HCT116 (cell line): ENCODE data around the gene PPIC. TPM values are rescaled to one million over a fixed set of nuclear protein-coding genes. Genes with fewer than 3 reads are reported as not detected.

Experiments
- ATAC-seq: fragments of 200-7000 bp; cut with Tn5 transposase; 2 replicates; pipeline ENCODE4 v1.9.1; 2020; ENCODE audit warnings: mild to moderate bottlenecking, moderate library complexity
- BruUV-seq: library from RNA; stranded (reverse); fragments of 400-500 nt; replicated peaks from 2 replicates; lab custom pipeline; 2021; lab: Mats Ljungman, UMichigan
- CTCF ChIA-PET: fragments of 300-600 bp; sonication (Branson Sonifier 250); formaldehyde crosslinking; loops from one replicate; lab custom pipeline; 2021; ENCODE audit warnings: antibody characterized with exemption; lab: Charles Lee
- POLR2A ChIA-PET: fragments of 300-600, 350-600 bp; sonication (Branson Sonifier 250); formaldehyde crosslinking; loops from one replicate; lab custom pipeline; 2021; ENCODE audit warnings: antibody characterized with exemption; lab: Charles Lee
- RAD21 ChIA-PET, 2 experiments: fragments of 300-600 bp; sonication (Branson Sonifier 250); formaldehyde crosslinking; loops; one replicate each; lab custom pipeline; 2023; ENCODE audit warnings: low total read pairs in 2 of 2; ENCODE audit not compliant: uncharacterized antibody in 2 of 2, unreplicated experiment in 2 of 2, low non-redundant PET in 1 of 2; lab: Charles Lee
- DNase-seq: peaks from one replicate; pipeline ENCODE4 v3.0.0-alpha.2; 2010; ENCODE audit warnings: low read depth, low spot score
- H2AFZ ChIP-seq: fragments of 200-600 bp; shearing (Covaris generic), sonication (generic); 2 replicates; pipeline ENCODE4 v1.6.1; 2017; ENCODE audit warnings: low read depth, mixed run types, mixed read lengths, antibody characterized with exemption, low read length; ENCODE audit not compliant: poor library complexity, severe bottlenecking
- H3K27ac ChIP-seq: 2 replicates; pipeline ENCODE4 v1.5.1; 2012; ENCODE audit warnings: low read depth, low read length
- H3K27me3 ChIP-seq: fragments of 200-600 bp; sonication (generic); 2 replicates; pipeline ENCODE4 v1.6.1; 2016; ENCODE audit warnings: mixed run types, low read length, mixed read lengths; ENCODE audit not compliant: insufficient read depth
- H3K36me3 ChIP-seq, 2 experiments: fragments of 200-500 bp in 1 of 2; fragments of 200-600 bp in 1 of 2; sonication (Bioruptor generic) in 1 of 2; sonication (generic) in 1 of 2; 2 replicates each; pipeline versions ENCODE4 v1.5.1 to v1.6.1; 2014 to 2016; ENCODE audit warnings: low read length in 2 of 2, inconsistent platforms in 1 of 2, mixed read lengths in 1 of 2, mixed run types in 1 of 2; ENCODE audit not compliant: insufficient read depth in 2 of 2, control insufficient read depth in 1 of 2
- H3K4me1 ChIP-seq, 2 experiments: fragments of 200-600 bp in 1 of 2; sonication (generic) in 1 of 2; 2 replicates each; pipeline versions ENCODE4 v1.5.1 to v1.6.1; 2012 to 2017; ENCODE audit warnings: low read length in 2 of 2, inconsistent platforms in 1 of 2, mild to moderate bottlenecking in 1 of 2, mixed read lengths in 1 of 2, mixed run types in 1 of 2, moderate library complexity in 1 of 2; ENCODE audit not compliant: insufficient read depth in 2 of 2, control insufficient read depth in 1 of 2
- H3K4me2 ChIP-seq: fragments of 200-600 bp; sonication (generic); 2 replicates; pipeline ENCODE4 v1.6.1; 2017; ENCODE audit warnings: mixed run types, low read length, mixed read lengths
- H3K4me3 ChIP-seq, 2 experiments: fragments of 200-600 bp in 1 of 2; sonication (generic) in 1 of 2; replicated peaks in 1 of 2; 2 replicates each; pipeline ENCODE4 v1.5.1; 2011 to 2016; ENCODE audit warnings: low read length in 2 of 2, control low read depth in 1 of 2, low read depth in 1 of 2, mild to moderate bottlenecking in 1 of 2, mixed read lengths in 1 of 2, mixed run types in 1 of 2
- H3K79me2 ChIP-seq: fragments of 200-600 bp; sonication (generic); 2 replicates; pipeline ENCODE4 v1.6.1; 2017; ENCODE audit warnings: mild to moderate bottlenecking, mixed run types, low read length, moderate library complexity, mixed read lengths; ENCODE audit not compliant: insufficient read depth
- H3K9ac ChIP-seq: fragments of 200-600 bp; sonication (generic); 2 replicates; pipeline ENCODE4 v1.6.1; 2016; ENCODE audit warnings: low read length, mixed read lengths
- H3K9me2 ChIP-seq: fragments of 200-600 bp; sonication (generic), shearing (Covaris generic); 2 replicates; pipeline ENCODE4 v1.6.1; 2017; ENCODE audit warnings: mixed run types, mild to moderate bottlenecking, moderate library complexity; ENCODE audit not compliant: insufficient read depth
- H3K9me3 ChIP-seq, 2 experiments: fragments of 200-500 bp in 1 of 2; fragments of 200-600 bp in 1 of 2; sonication (Bioruptor generic) in 1 of 2; sonication (generic) in 1 of 2; 2 replicates each; pipeline ENCODE4 v1.6.1; 2014 to 2017; ENCODE audit warnings: low read length in 2 of 2, mixed read lengths in 2 of 2, inconsistent platforms in 1 of 2, low read depth in 1 of 2, mild to moderate bottlenecking in 1 of 2, mixed run types in 1 of 2, moderate library complexity in 1 of 2; ENCODE audit not compliant: control insufficient read depth in 1 of 2, insufficient read depth in 1 of 2
- H4K20me1 ChIP-seq: fragments of 200-600 bp; sonication (generic), shearing (Covaris generic); 2 replicates; pipeline ENCODE4 v1.6.1; 2017; ENCODE audit warnings: mixed run types, mild to moderate bottlenecking, moderate library complexity; ENCODE audit not compliant: insufficient read depth
- CBX3 ChIP-seq: IDR thresholded peaks from 2 replicates; pipeline ENCODE4 v1.6.1; 2012; ENCODE audit warnings: low read depth
- CEBPB ChIP-seq: IDR thresholded peaks from 2 replicates; pipeline ENCODE4 v1.6.1; 2012; ENCODE audit warnings: low read depth
- EGR1 ChIP-seq: IDR thresholded peaks from 2 replicates; pipeline ENCODE4 v1.6.1; 2012; ENCODE audit warnings: low read depth
- ELF1 ChIP-seq: IDR thresholded peaks from 2 replicates; pipeline ENCODE4 v1.6.1; 2012; ENCODE audit warnings: low read depth, borderline replicate concordance
- EZH2 ChIP-seq: fragments of 200-600 bp; sonication (generic); IDR thresholded peaks from 2 replicates; pipeline ENCODE4 v1.6.1; 2017; ENCODE audit warnings: antibody characterized with exemption, mixed run types
- FOSL1 ChIP-seq: IDR thresholded peaks from 2 replicates; pipeline ENCODE4 v1.6.1; 2012; ENCODE audit warnings: low read depth
- JUND ChIP-seq: IDR thresholded peaks from 2 replicates; pipeline ENCODE4 v1.6.1; 2012
- POLR2A ChIP-seq: IDR thresholded peaks from 2 replicates; pipeline ENCODE4 v1.7.0; 2011; ENCODE audit warnings: borderline replicate concordance; ENCODE audit not compliant: insufficient read depth, insufficient read length; ENCODE audit errors: extremely low read depth
- POLR2AphosphoS5 ChIP-seq: IDR thresholded peaks from 2 replicates; pipeline ENCODE4 v1.6.1; 2011; ENCODE audit warnings: mild to moderate bottlenecking, low read depth, low read length, moderate library complexity
- RAD21 ChIP-seq: IDR thresholded peaks from 2 replicates; pipeline ENCODE4 v1.6.1; 2012; ENCODE audit warnings: low read depth, mild to moderate bottlenecking
- SIN3A ChIP-seq: IDR thresholded peaks from 2 replicates; pipeline ENCODE4 v1.6.1; 2012; ENCODE audit warnings: low read depth
- SP1 ChIP-seq: IDR thresholded peaks from 2 replicates; pipeline ENCODE4 v1.6.1; 2012; ENCODE audit warnings: low read depth
- SRF ChIP-seq: IDR thresholded peaks from 2 replicates; pipeline ENCODE4 v1.6.1; 2012; ENCODE audit warnings: low read depth
- TCF7L2 ChIP-seq: IDR thresholded peaks from 2 replicates; pipeline ENCODE4 v1.7.0; 2011; ENCODE audit warnings: borderline replicate concordance, inconsistent platforms; ENCODE audit not compliant: insufficient read depth, insufficient read length; ENCODE audit errors: extremely low read depth
- YY1 ChIP-seq: IDR thresholded peaks from 2 replicates; pipeline ENCODE4 v1.6.1; 2011; ENCODE audit warnings: low read length, low read depth, moderate library complexity, mild to moderate bottlenecking; ENCODE audit not compliant: insufficient replicate concordance; ENCODE audit errors: extremely low read depth
- ZNF274 ChIP-seq: fragments of 200-500 bp; sonication (Bioruptor generic); IDR thresholded peaks from 2 replicates; pipeline ENCODE4 v1.6.1; 2014; ENCODE audit warnings: mild to moderate bottlenecking, low read depth, low read length, inconsistent platforms
- intact Hi-C: fragments of 100-400 bp; cut with micrococcal nuclease; formaldehyde crosslinking; loops from 2 replicates; pipeline ENCODE4 v1.10.0; 2022
- total RNA-seq: library from RNA; stranded (reverse); gene quantifications from one replicate; pipeline ENCODE4 v1.2.1, GENCODE V29; 2021; ENCODE audit not compliant: unreplicated experiment
- TF ChIP-seq, protein P1 (sequence below): IDR thresholded peaks from 2 replicates; pipeline ENCODE4 v1.6.1; 2012
- TF ChIP-seq, protein P2 (sequence below): IDR thresholded peaks from 2 replicates; pipeline ENCODE4 v1.6.1; 2012; ENCODE audit warnings: low read depth
- TF ChIP-seq, protein P3 (sequence below): IDR thresholded peaks from 2 replicates; pipeline ENCODE4 v1.6.1; 2011; ENCODE audit warnings: mild to moderate bottlenecking, low read length, moderate library complexity; ENCODE audit not compliant: insufficient replicate concordance; ENCODE audit errors: extremely low read depth
- TF ChIP-seq, protein P4 (sequence below), 3 experiments: fragments of 200-600 bp in 1 of 3; sonication (generic) in 1 of 3; IDR thresholded peaks in 2 of 3; conservative IDR thresholded peaks in 1 of 3; 2 replicates each; pipeline ENCODE4 v1.5.1; 2012 to 2017; ENCODE audit warnings: low read depth in 2 of 3, low read length in 2 of 3, antibody characterized with exemption in 1 of 3, borderline replicate concordance in 1 of 3, control low read depth in 1 of 3, mild to moderate bottlenecking in 1 of 3, mixed read lengths in 1 of 3, mixed run types in 1 of 3, moderate library complexity in 1 of 3; ENCODE audit not compliant: insufficient read depth in 1 of 3

PPIC gene
- total RNA-seq, 1 experiment from 2014 or later, result 21.5 TPM

DNA sequence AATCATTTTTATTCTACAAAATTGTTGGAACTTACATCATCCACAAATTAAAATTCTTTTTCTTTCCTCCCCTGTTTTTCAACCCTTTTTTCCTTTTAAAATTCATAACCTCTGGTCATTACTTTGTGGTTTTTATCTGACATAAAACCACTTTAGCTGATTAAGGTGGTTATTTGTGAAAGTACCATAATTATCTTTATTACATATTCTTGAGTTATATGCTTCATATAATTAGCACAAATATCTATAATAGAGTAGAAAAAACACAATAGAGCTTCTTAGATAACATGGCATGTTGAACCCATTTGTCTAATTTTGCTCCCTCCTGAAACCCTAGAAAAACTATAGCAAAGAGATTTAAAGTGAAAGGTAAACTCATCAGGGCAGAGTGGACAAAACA lies 22.9 kb upstream of the PPIC start:
- intact Hi-C loops, result no loop called here
- RAD21 ChIA-PET, result no interaction called here
- no peaks in the 10 kb centered on the region for H3K27me3 ChIP-seq
- no peak overlapping the region for H3K4me2 ChIP-seq
- DNase-seq, result no peak
- CTCF ChIA-PET, result no interaction called here
- H3K9me2 ChIP-seq, result no peaks in the 10 kb centered on the region
- no peaks in the 10 kb centered on the region for H3K4me1 ChIP-seq
- no peaks in the 10 kb centered on the region; a peak in 1 of 4 replicates for H3K9me3 ChIP-seq
- H2AFZ ChIP-seq, result no peak overlapping the region
- TF ChIP-seq, protein P1, sequence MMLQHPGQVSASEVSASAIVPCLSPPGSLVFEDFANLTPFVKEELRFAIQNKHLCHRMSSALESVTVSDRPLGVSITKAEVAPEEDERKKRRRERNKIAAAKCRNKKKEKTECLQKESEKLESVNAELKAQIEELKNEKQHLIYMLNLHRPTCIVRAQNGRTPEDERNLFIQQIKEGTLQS, result no peak
- TF ChIP-seq CBX3 (no peak), CEBPB (no peak), FOSL1 (no peak), ZNF274 (no peak), SRF (no peak), POLR2AphosphoS5 (no peak), POLR2A (no peak), RAD21 (no peak), SIN3A (no peak), ELF1 (no peak), EZH2 (no peak), EGR1 (no peak), YY1 (no peak), TCF7L2 (no peak), SP1 (no peak), JUND (no peak)
- TF ChIP-seq, protein P2, sequence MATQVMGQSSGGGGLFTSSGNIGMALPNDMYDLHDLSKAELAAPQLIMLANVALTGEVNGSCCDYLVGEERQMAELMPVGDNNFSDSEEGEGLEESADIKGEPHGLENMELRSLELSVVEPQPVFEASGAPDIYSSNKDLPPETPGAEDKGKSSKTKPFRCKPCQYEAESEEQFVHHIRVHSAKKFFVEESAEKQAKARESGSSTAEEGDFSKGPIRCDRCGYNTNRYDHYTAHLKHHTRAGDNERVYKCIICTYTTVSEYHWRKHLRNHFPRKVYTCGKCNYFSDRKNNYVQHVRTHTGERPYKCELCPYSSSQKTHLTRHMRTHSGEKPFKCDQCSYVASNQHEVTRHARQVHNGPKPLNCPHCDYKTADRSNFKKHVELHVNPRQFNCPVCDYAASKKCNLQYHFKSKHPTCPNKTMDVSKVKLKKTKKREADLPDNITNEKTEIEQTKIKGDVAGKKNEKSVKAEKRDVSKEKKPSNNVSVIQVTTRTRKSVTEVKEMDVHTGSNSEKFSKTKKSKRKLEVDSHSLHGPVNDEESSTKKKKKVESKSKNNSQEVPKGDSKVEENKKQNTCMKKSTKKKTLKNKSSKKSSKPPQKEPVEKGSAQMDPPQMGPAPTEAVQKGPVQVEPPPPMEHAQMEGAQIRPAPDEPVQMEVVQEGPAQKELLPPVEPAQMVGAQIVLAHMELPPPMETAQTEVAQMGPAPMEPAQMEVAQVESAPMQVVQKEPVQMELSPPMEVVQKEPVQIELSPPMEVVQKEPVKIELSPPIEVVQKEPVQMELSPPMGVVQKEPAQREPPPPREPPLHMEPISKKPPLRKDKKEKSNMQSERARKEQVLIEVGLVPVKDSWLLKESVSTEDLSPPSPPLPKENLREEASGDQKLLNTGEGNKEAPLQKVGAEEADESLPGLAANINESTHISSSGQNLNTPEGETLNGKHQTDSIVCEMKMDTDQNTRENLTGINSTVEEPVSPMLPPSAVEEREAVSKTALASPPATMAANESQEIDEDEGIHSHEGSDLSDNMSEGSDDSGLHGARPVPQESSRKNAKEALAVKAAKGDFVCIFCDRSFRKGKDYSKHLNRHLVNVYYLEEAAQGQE, result no peak
- TF ChIP-seq, protein P3, sequence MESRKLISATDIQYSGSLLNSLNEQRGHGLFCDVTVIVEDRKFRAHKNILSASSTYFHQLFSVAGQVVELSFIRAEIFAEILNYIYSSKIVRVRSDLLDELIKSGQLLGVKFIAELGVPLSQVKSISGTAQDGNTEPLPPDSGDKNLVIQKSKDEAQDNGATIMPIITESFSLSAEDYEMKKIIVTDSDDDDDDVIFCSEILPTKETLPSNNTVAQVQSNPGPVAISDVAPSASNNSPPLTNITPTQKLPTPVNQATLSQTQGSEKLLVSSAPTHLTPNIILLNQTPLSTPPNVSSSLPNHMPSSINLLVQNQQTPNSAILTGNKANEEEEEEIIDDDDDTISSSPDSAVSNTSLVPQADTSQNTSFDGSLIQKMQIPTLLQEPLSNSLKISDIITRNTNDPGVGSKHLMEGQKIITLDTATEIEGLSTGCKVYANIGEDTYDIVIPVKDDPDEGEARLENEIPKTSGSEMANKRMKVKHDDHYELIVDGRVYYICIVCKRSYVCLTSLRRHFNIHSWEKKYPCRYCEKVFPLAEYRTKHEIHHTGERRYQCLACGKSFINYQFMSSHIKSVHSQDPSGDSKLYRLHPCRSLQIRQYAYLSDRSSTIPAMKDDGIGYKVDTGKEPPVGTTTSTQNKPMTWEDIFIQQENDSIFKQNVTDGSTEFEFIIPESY, result no peak
- TF ChIP-seq, protein P4, sequence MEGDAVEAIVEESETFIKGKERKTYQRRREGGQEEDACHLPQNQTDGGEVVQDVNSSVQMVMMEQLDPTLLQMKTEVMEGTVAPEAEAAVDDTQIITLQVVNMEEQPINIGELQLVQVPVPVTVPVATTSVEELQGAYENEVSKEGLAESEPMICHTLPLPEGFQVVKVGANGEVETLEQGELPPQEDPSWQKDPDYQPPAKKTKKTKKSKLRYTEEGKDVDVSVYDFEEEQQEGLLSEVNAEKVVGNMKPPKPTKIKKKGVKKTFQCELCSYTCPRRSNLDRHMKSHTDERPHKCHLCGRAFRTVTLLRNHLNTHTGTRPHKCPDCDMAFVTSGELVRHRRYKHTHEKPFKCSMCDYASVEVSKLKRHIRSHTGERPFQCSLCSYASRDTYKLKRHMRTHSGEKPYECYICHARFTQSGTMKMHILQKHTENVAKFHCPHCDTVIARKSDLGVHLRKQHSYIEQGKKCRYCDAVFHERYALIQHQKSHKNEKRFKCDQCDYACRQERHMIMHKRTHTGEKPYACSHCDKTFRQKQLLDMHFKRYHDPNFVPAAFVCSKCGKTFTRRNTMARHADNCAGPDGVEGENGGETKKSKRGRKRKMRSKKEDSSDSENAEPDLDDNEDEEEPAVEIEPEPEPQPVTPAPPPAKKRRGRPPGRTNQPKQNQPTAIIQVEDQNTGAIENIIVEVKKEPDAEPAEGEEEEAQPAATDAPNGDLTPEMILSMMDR (IDR thresholded peaks at IDR 0.05 in 2 of 3, conservative IDR thresholded peaks at IDR 0.05 in 1 of 3; ENCODE audit: borderline replicate concordance in 1 of 3, insufficient read depth in 1 of 3, low read depth in 2 of 3, low read length in 2 of 3), result no peak
- H3K4me3 ChIP-seq, result no peak overlapping the region
- H4K20me1 ChIP-seq, result no peaks in the 10 kb centered on the region
- no peaks in the 10 kb centered on the region for H3K36me3 ChIP-seq
- H3K27ac ChIP-seq, result no peak overlapping the region
- H3K9ac ChIP-seq, result no peak overlapping the region
- no TSS peak for BruUV-seq
- no peak for ATAC-seq
- H3K79me2 ChIP-seq, result no peaks in the 10 kb centered on the region
- POLR2A ChIA-PET, result no interaction called here
